ENCODE data around the gene STARD3. TPM values are rescaled to one million over a fixed set of nuclear protein-coding genes. Genes with fewer than 3 reads are reported as not detected.

The STARD3 gene
- total and polyA plus RNA-seq, 2 of the 13 experiments (the other 11 are each of a cell fraction or from before 2014, with no cell fraction given): 34.6 to 100 TPM

GRCh38 chr17:39700148-39700987, 63.4 kb downstream of the STARD3 start (continued):
- TF ChIP-seq TCF12 (IDR thresholded peaks at IDR 0.05) (no peak), TCF12 (CRISPR knock-in tag; IDR thresholded peaks at IDR 0.05) (peak; percentile 67), TCF7 (IDR thresholded peaks at IDR 0.05; ENCODE audit: low read depth) (no peak), ZNF430 (CRISPR knock-in tag; IDR thresholded peaks at IDR 0.05) (peak; percentile 2; the same call in 1 of the 2 replicates), GABPB1 (CRISPR knock-in tag; IDR thresholded peaks at IDR 0.05) (peak; percentile 53; the same call in 1 of the 2 replicates), ZBTB34 (CRISPR knock-in tag; IDR thresholded peaks at IDR 0.05) (0 out of 2 replicates have a peak, but pooled peaks have one; percentile 26), CHD4 (IDR thresholded peaks at IDR 0.05; ENCODE audit: borderline replicate concordance, low read length) (no peak), THAP11 (CRISPR knock-in tag; IDR thresholded peaks at IDR 0.05) (0 out of 2 replicates have a peak, but pooled peaks have one; percentile 23), ZNF776 (CRISPR knock-in tag; IDR thresholded peaks at IDR 0.05) (0 out of 2 replicates have a peak, but pooled peaks have one; percentile 59), ATF5 (CRISPR knock-in tag; IDR thresholded peaks at IDR 0.05; ENCODE audit: low read depth) (no peak), SRSF4 (IDR thresholded peaks at IDR 0.05; ENCODE audit: low read depth, low read length, poor library complexity, severe bottlenecking) (no peak), ZNF740 (CRISPR knock-in tag; IDR thresholded peaks at IDR 0.05) (0 out of 2 replicates have a peak, but pooled peaks have one; percentile 40), ZBTB46 (CRISPR knock-in tag; IDR thresholded peaks at IDR 0.05; ENCODE audit: borderline replicate concordance) (0 out of 2 replicates have a peak, but pooled peaks have one; percentile 47), ZNF883 (CRISPR knock-in tag; IDR thresholded peaks at IDR 0.05; ENCODE audit: not compliant biosample characterization) (peak; percentile 55), CENPX (CRISPR knock-in tag; IDR thresholded peaks at IDR 0.05) (no peak)
- TF ChIP-seq, protein P1, sequence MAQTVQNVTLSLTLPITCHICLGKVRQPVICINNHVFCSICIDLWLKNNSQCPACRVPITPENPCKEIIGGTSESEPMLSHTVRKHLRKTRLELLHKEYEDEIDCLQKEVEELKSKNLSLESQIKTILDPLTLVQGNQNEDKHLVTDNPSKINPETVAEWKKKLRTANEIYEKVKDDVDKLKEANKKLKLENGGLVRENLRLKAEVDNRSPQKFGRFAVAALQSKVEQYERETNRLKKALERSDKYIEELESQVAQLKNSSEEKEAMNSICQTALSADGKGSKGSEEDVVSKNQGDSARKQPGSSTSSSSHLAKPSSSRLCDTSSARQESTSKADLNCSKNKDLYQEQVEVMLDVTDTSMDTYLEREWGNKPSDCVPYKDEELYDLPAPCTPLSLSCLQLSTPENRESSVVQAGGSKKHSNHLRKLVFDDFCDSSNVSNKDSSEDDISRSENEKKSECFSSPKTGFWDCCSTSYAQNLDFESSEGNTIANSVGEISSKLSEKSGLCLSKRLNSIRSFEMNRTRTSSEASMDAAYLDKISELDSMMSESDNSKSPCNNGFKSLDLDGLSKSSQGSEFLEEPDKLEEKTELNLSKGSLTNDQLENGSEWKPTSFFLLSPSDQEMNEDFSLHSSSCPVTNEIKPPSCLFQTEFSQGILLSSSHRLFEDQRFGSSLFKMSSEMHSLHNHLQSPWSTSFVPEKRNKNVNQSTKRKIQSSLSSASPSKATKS (CRISPR knock-in tag; IDR thresholded peaks at IDR 0.05): no peak
- TF ChIP-seq, protein P2, sequence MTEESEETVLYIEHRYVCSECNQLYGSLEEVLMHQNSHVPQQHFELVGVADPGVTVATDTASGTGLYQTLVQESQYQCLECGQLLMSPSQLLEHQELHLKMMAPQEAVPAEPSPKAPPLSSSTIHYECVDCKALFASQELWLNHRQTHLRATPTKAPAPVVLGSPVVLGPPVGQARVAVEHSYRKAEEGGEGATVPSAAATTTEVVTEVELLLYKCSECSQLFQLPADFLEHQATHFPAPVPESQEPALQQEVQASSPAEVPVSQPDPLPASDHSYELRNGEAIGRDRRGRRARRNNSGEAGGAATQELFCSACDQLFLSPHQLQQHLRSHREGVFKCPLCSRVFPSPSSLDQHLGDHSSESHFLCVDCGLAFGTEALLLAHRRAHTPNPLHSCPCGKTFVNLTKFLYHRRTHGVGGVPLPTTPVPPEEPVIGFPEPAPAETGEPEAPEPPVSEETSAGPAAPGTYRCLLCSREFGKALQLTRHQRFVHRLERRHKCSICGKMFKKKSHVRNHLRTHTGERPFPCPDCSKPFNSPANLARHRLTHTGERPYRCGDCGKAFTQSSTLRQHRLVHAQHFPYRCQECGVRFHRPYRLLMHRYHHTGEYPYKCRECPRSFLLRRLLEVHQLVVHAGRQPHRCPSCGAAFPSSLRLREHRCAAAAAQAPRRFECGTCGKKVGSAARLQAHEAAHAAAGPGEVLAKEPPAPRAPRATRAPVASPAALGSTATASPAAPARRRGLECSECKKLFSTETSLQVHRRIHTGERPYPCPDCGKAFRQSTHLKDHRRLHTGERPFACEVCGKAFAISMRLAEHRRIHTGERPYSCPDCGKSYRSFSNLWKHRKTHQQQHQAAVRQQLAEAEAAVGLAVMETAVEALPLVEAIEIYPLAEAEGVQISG (CRISPR knock-in tag; IDR thresholded peaks at IDR 0.05): peak; percentile 53

Data from HepG2 (cell line).